ENCODE data around the gene TMEM119.

GRCh38 chr12:108599948-108600701 lies 2.2 kb upstream of the TMEM119 start:
- TF ChIP-seq MAX (IDR thresholded peaks at IDR 0.05; ENCODE audit: low read depth) (no peak), ZBTB33 (IDR thresholded peaks at IDR 0.05; ENCODE audit: borderline replicate concordance, low read depth) (no peak), CTCF (IDR thresholded peaks at IDR 0.05) (no peak), SMC3 (IDR thresholded peaks at IDR 0.05; ENCODE audit: low read depth, low read length) (no peak), YY1 (IDR thresholded peaks at IDR 0.05; ENCODE audit: low read depth) (no peak)
